Mesodermal cell (in vitro differentiated cells): ENCODE results near the gene RAB34.

Experiments
- H3K27ac ChIP-seq: 2 replicates; pipeline ENCODE4 v1.7.0; 2013; ENCODE audit warnings: mild to moderate bottlenecking, low read depth, low read length, moderate library complexity; ENCODE audit not compliant: severe bottlenecking
- H3K36me3 ChIP-seq: 2 replicates; pipeline ENCODE4 v1.7.1; 2013; ENCODE audit warnings: mild to moderate bottlenecking, low read length, moderate library complexity; ENCODE audit not compliant: control insufficient read depth, insufficient read depth
- H3K4me1 ChIP-seq: one replicate; pipeline ENCODE4 v1.7.1; 2013; ENCODE audit warnings: mild to moderate bottlenecking, low read length; ENCODE audit not compliant: insufficient read depth, control insufficient read depth, poor library complexity, severe bottlenecking
- H3K4me3 ChIP-seq: 2 replicates; pipeline ENCODE4 v1.7.0; 2013; ENCODE audit warnings: low read length, control low read depth, mild to moderate bottlenecking; ENCODE audit not compliant: insufficient read depth, poor library complexity, severe bottlenecking; ENCODE audit errors: extremely low read depth
- H3K9me3 ChIP-seq: 2 replicates; pipeline ENCODE4 v1.7.1; 2013; ENCODE audit warnings: mild to moderate bottlenecking, low read length, moderate library complexity; ENCODE audit not compliant: control insufficient read depth
- WGBS, 2 experiments: methylation state at CpG; one replicate each; pipeline ENCODE4 v1.1.5; 2013; ENCODE audit warnings: missing lambda C conversion rate in 2 of 2; ENCODE audit not compliant: insufficient coverage in 2 of 2; 5-methylcytosine and 5-hydroxymethylcytosine counted together

RAB34 gene

GRCh38 chr17:28751600-28752366 is 34.1 kb upstream of the RAB34 start:
- H3K36me3 ChIP-seq = peaks cover 72% of the 10 kb centered on the region

GRCh38 chr17:28750178-28751047 is 32.7 kb upstream of the RAB34 start:
- H3K9me3 ChIP-seq = no peaks in the 10 kb centered on the region
- H3K4me3 ChIP-seq = no peak overlapping the region
- H3K4me1 ChIP-seq = peaks cover 23% of the 10 kb centered on the region
- peaks cover 78% of the 10 kb centered on the region for H3K36me3 ChIP-seq
- no peak overlapping the region for H3K27ac ChIP-seq
- WGBS, 2 experiments = 55 to 62% methylated on average over 18 to 19 of the region's 20 CpGs

More at GRCh38 chr17:28751600-28752366, 34.1 kb upstream of the RAB34 start:
- Histone ChIP-seq H3K27ac (no peak overlapping the region), H3K4me3 (no peak overlapping the region), H3K9me3 (no peaks in the 10 kb centered on the region), H3K4me1 (peaks cover 17% of the 10 kb centered on the region)
- 96 to 97% methylated on average over 8 to 9 of the region's 10 CpGs for WGBS, 2 experiments

GRCh38 chr17:28749516-28750177 is 32.0 kb upstream of the RAB34 start:
- peaks cover 19% of the 10 kb centered on the region for H3K4me1 ChIP-seq
- no peaks in the 10 kb centered on the region for H3K9me3 ChIP-seq
- H3K27ac ChIP-seq = no peak overlapping the region
- H3K36me3 ChIP-seq = peaks cover 83% of the 10 kb centered on the region
- WGBS, 2 experiments = 69 to 73% methylated on average over 7 to 9 of the region's 11 CpGs
- no peak overlapping the region for H3K4me3 ChIP-seq

GRCh38 chr17:28748852-28749515 is 31.3 kb upstream of the RAB34 start:
- Histone ChIP-seq H3K4me1 (peaks cover 19% of the 10 kb centered on the region), H3K9me3 (no peaks in the 10 kb centered on the region), H3K36me3 (peaks cover 79% of the 10 kb centered on the region), H3K4me3 (no peak overlapping the region), H3K27ac (no peak overlapping the region)
- 95 to 96% methylated on average over 17 to 18 of the region's 18 CpGs for WGBS, 2 experiments

GRCh38 chr17:28747801-28748750 is 30.4 kb upstream of the RAB34 start:
- Histone ChIP-seq H3K4me3 (no peak overlapping the region), H3K27ac (no peak overlapping the region), H3K4me1 (peaks cover 19% of the 10 kb centered on the region), H3K9me3 (no peaks in the 10 kb centered on the region), H3K36me3 (peaks cover 76% of the 10 kb centered on the region)
- WGBS, 2 experiments = 90 to 94% methylated on average over 14 to 17 of the region's 18 CpGs

GRCh38 chr17:28747051-28747691 is 29.5 kb upstream of the RAB34 start:
- no peaks in the 10 kb centered on the region for H3K9me3 ChIP-seq
- H3K4me1 ChIP-seq = peaks cover 20% of the 10 kb centered on the region
- 90 to 96% methylated on average over 6 to 7 of the region's 7 CpGs for WGBS, 2 experiments
- H3K4me3 ChIP-seq = no peak overlapping the region
- peak overlapping the region; percentile 100 for H3K27ac ChIP-seq
- H3K36me3 ChIP-seq = peaks cover 71% of the 10 kb centered on the region

- 74 to 80% methylated on average over 1 to 2 of the region's 5 CpGs for WGBS, 2 experiments
- Histone ChIP-seq H3K9me3 (no peaks in the 10 kb centered on the region), H3K4me1 (peaks cover 23% of the 10 kb centered on the region), H3K27ac (peak overlapping the region; percentile 100), H3K36me3 (peaks cover 66% of the 10 kb centered on the region), H3K4me3 (peak overlapping the region; percentile 98)
These were observed 29.0 kb upstream of the RAB34 start for GRCh38 chr17:28746611-28747050.

GRCh38 chr17:28745786-28746411 is 28.2 kb upstream of the RAB34 start:
- Histone ChIP-seq H3K36me3 (peaks cover 58% of the 10 kb centered on the region), H3K9me3 (no peaks in the 10 kb centered on the region), H3K4me1 (peaks cover 23% of the 10 kb centered on the region), H3K4me3 (peak overlapping the region; percentile 98), H3K27ac (peak overlapping the region; percentile 100)
- 64 to 65% methylated on average over 3 to 4 of the region's 4 CpGs for WGBS, 2 experiments
